Loucy (cell line): ENCODE results near the gene SLC9A9.

Source experiments
- H2AFZ ChIP-seq: fragments of 200-600 bp; sonication (generic); 2 replicates; pipeline ENCODE4 v1.6.0; 2016; ENCODE audit warnings: antibody characterized with exemption, mild to moderate bottlenecking, low read length, moderate library complexity
- H3F3A ChIP-seq: fragments of 200-600 bp; 2 replicates; pipeline ENCODE4 v1.6.0; 2016; ENCODE audit warnings: antibody characterized with exemption, low read depth, mild to moderate bottlenecking
- H3K27me3 ChIP-seq: fragments of 200-600 bp; sonication (generic); 2 replicates; pipeline ENCODE4 v1.6.1; 2014; ENCODE audit warnings: low read length, mild to moderate bottlenecking; ENCODE audit not compliant: insufficient read depth, poor library complexity, severe bottlenecking
- H3K36me3 ChIP-seq: fragments of 200-600 bp; sonication (generic); 2 replicates; pipeline ENCODE4 v1.6.1; 2016; ENCODE audit warnings: low read length; ENCODE audit not compliant: insufficient read depth
- H3K4me1 ChIP-seq: fragments of 200-600 bp; sonication (generic); 2 replicates; pipeline ENCODE4 v1.5.1; 2014; ENCODE audit warnings: low read length, mild to moderate bottlenecking; ENCODE audit not compliant: insufficient read depth, poor library complexity, severe bottlenecking
- H3K4me2 ChIP-seq: fragments of 200-600 bp; sonication (generic); 2 replicates; pipeline ENCODE4 v1.6.0; 2014; ENCODE audit warnings: antibody characterized with exemption, low read length, low read depth, mild to moderate bottlenecking; ENCODE audit not compliant: poor library complexity, severe bottlenecking
- H3K4me3 ChIP-seq: fragments of 200-600 bp; sonication (generic); 2 replicates; pipeline ENCODE4 v1.5.1; 2014; ENCODE audit warnings: low read length, mild to moderate bottlenecking, mixed read lengths; ENCODE audit not compliant: poor library complexity, severe bottlenecking
- H3K79me2 ChIP-seq: fragments of 200-600 bp; sonication (generic); 2 replicates; pipeline ENCODE4 v1.6.1; 2014; ENCODE audit warnings: low read length; ENCODE audit not compliant: insufficient read depth
- H3K9ac ChIP-seq: fragments of 200-600 bp; sonication (generic); 2 replicates; pipeline ENCODE4 v1.6.0; 2014; ENCODE audit warnings: mild to moderate bottlenecking, low read depth, low read length, moderate library complexity; ENCODE audit not compliant: poor library complexity, severe bottlenecking
- H3K9me2 ChIP-seq: fragments of 200-600 bp; sonication (generic); replicated peaks from 2 replicates; pipeline ENCODE4 v1.6.1; 2016; ENCODE audit warnings: low read depth, low read length, mixed read lengths
- H3K9me3 ChIP-seq: fragments of 200-600 bp; sonication (generic); 2 replicates; pipeline ENCODE4 v1.6.1; 2014; ENCODE audit warnings: mild to moderate bottlenecking, antibody characterized with exemption, low read length, low read depth; ENCODE audit not compliant: insufficient read depth
- H4K20me1 ChIP-seq: fragments of 200-600 bp; sonication (generic); 2 replicates; pipeline ENCODE4 v1.6.0; 2014; ENCODE audit warnings: antibody characterized with exemption, low read length, mild to moderate bottlenecking; ENCODE audit not compliant: insufficient read depth, poor library complexity, severe bottlenecking
- EZH2phosphoT487 ChIP-seq: fragments of 200-600 bp; IDR thresholded peaks from 2 replicates; pipeline ENCODE4 v1.6.1; 2018; ENCODE audit warnings: antibody characterized with exemption, mild to moderate bottlenecking, moderate library complexity, borderline replicate concordance
- TF ChIP-seq, protein P1 (sequence below): fragments of 200-600 bp; sonication (generic); conservative IDR thresholded peaks from 2 replicates; pipeline ENCODE4 v1.5.1; 2014; ENCODE audit warnings: mild to moderate bottlenecking, antibody characterized with exemption, low read length

SLC9A9 gene

DNA sequence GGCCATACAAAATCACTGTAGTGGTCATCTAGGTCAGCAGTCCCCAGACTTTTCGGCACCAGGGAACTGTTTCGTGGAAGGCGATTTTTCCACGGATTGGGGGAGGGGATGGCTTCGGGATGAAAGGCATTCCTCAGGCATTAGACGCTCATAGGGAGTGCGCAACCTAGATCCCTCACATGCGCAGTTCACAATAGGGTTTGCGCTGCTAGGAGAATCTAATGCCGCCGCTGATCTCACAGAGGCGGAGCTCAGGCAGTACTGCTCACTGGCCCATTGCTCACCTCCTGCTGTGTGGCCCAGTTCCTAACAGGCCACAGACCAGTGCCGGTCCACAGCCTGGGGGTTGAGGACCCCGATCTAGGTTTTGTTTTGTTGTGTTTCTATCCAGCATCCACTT, 200.1 kb downstream of the SLC9A9 start:
- no peaks in the 10 kb centered on the region for H3K9me2 ChIP-seq

DNA sequence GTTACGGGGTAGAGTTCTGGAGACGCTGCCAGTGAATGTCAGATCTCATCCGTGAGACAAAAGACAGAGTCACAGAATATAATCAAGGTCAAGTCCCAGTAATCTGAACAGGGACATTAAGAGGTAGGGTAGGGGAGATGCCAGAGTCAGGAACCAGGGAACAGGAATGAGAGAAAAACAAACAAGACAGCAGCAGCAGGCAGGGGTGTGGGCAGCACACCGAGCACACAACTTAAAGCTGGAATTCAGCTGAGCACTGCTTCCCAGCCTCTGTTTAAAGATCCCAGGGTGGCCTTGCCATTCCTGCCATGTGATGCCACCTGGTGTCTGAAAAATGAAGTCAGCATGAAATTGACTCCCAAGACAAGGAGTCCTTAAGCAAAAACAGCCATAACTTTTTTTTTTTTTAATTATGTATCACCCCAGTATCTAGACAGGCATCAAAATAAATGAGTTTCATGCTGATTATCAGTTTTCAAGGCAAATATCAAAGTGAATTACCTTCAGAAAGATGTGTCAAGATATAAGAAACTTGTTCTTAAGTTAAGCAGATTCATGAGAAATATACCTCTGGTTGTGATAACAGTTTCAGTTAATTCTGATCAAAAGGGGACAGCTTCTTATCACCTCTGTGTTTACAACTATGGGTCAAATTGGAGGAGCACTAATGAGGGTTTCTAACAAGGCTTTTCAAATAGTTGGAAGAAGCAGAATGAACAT, 203.7 kb downstream of the SLC9A9 start:
- Histone ChIP-seq H3K9me3 (no peaks in the 10 kb centered on the region), H3K4me2 (no peak overlapping the region), H3F3A (no peaks in the 10 kb centered on the region), H2AFZ (no peak overlapping the region), H3K79me2 (no peaks in the 10 kb centered on the region), H3K4me1 (no peaks in the 10 kb centered on the region), H3K4me3 (no peak overlapping the region), H4K20me1 (no peaks in the 10 kb centered on the region), H3K9me2 (no peaks in the 10 kb centered on the region), H3K36me3 (no peaks in the 10 kb centered on the region), H3K27me3 (no peaks in the 10 kb centered on the region), H3K9ac (no peak overlapping the region)
- TF ChIP-seq, protein P1, sequence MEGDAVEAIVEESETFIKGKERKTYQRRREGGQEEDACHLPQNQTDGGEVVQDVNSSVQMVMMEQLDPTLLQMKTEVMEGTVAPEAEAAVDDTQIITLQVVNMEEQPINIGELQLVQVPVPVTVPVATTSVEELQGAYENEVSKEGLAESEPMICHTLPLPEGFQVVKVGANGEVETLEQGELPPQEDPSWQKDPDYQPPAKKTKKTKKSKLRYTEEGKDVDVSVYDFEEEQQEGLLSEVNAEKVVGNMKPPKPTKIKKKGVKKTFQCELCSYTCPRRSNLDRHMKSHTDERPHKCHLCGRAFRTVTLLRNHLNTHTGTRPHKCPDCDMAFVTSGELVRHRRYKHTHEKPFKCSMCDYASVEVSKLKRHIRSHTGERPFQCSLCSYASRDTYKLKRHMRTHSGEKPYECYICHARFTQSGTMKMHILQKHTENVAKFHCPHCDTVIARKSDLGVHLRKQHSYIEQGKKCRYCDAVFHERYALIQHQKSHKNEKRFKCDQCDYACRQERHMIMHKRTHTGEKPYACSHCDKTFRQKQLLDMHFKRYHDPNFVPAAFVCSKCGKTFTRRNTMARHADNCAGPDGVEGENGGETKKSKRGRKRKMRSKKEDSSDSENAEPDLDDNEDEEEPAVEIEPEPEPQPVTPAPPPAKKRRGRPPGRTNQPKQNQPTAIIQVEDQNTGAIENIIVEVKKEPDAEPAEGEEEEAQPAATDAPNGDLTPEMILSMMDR = peak; percentile 78
- no peak for TF ChIP-seq EZH2phosphoT487

More for the DNA sequence above, 200.1 kb downstream of the SLC9A9 start:
- no peaks in the 10 kb centered on the region for H3K4me1 ChIP-seq
- H3K79me2 ChIP-seq = no peaks in the 10 kb centered on the region
- H3K27me3 ChIP-seq = no peaks in the 10 kb centered on the region
- no peak for TF ChIP-seq EZH2phosphoT487
- TF ChIP-seq, protein P1 = no peak
- H3K9me3 ChIP-seq = no peaks in the 10 kb centered on the region
- no peak overlapping the region for H2AFZ ChIP-seq
- no peak overlapping the region for H3K9ac ChIP-seq
- H3K36me3 ChIP-seq = no peaks in the 10 kb centered on the region
- no peak overlapping the region for H3K4me3 ChIP-seq
- H4K20me1 ChIP-seq = no peaks in the 10 kb centered on the region
- no peak overlapping the region for H3K4me2 ChIP-seq
- H3F3A ChIP-seq = no peaks in the 10 kb centered on the region

GRCh38 chr3:143643905-143644304, 204.4 kb downstream of the SLC9A9 start:
- Histone ChIP-seq H3K4me3 (no peak overlapping the region), H3K36me3 (no peaks in the 10 kb centered on the region), H3K9ac (no peak overlapping the region), H3K9me2 (no peaks in the 10 kb centered on the region), H3K4me2 (no peak overlapping the region), H3K9me3 (no peaks in the 10 kb centered on the region), H3K27me3 (no peaks in the 10 kb centered on the region), H2AFZ (no peak overlapping the region), H4K20me1 (no peaks in the 10 kb centered on the region), H3K4me1 (no peaks in the 10 kb centered on the region), H3K79me2 (no peaks in the 10 kb centered on the region), H3F3A (no peaks in the 10 kb centered on the region)
- no peak for TF ChIP-seq EZH2phosphoT487
- TF ChIP-seq, protein P1 = no peak
